HG02798 (cell line): ENCODE data around the gene CTNNA1.

ENCODE experiments used
- ATAC-seq: cut with Tn5 transposase; IDR thresholded peaks from one replicate; pipeline ENCODE4 v1.9.1; 2021; ENCODE audit warnings: mild to moderate bottlenecking; ENCODE audit not compliant: unreplicated experiment, poor library complexity

The CTNNA1 gene

GRCh38 chr5:138878437-138879235, 125.4 kb downstream of the CTNNA1 start:
- no peak for ATAC-seq

- ATAC-seq, result no peak
Observed at GRCh38 chr5:138883211-138883610, 130.0 kb downstream of the CTNNA1 start.

GRCh38 chr5:138884094-138884493, 130.9 kb downstream of the CTNNA1 start:
- no peak for ATAC-seq

- ATAC-seq, result no peak
Observed at GRCh38 chr5:138884554-138884953, 131.3 kb downstream of the CTNNA1 start.

GRCh38 chr5:138889994-138890393, 136.8 kb downstream of the CTNNA1 start:
- ATAC-seq, result no peak

DNA sequence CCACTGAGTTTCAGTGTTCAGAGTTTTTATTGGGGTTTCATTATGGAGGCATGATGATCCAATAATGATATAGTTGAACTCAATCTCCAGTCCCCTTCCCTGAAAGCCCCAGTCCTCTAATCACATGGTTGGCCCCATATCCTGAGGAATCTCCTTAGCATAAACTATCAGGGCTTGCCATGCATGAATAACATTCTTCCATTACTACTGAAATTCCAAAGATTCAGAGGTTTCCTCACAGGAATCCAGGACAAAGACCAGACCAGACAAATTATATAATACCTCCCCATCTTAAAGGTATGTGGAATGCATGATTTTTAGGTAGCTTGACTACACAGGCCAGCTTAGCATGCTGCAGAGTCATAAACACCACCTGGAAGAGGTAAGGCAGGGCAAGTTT, 137.4 kb downstream of the CTNNA1 start:
- no peak for ATAC-seq

DNA sequence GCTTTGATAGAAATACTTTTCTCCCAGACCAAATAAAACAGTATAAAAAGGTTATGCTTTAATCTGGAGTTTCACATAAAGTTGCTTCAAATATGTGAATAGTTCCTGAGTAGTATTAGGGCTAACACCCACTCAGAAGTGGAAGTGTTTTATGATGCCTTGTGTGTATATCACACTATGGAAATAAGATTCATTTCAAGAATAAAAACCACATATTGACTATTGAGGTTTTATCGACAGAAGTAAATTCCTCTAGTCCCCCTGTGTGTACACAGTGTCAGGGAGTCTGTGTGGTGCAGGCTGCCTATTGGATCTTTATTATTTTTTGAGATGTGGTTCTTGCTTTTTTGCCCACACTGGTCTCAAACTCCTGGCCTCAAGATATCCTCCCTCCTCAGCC, 142.7 kb downstream of the CTNNA1 start:
- ATAC-seq, result no peak

DNA sequence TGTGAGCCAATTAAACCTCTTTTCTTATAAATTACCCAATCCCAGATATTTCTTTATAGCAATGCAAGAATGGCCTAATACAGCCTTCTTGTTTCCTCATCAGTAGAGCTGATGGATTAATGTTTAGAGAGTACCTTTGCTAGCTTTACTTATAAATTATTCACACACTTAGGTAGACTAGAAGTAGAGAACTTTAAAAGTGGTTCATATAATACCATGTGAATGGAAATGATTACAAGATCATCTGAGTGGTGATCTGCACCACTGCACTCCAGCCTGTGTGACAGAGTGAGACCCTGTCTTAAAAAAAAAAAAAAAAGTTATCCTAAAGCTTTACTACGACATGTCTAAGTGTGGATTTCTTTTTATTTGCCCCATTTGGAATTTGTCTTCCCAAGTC, 145.1 kb downstream of the CTNNA1 start:
- no peak for ATAC-seq

DNA sequence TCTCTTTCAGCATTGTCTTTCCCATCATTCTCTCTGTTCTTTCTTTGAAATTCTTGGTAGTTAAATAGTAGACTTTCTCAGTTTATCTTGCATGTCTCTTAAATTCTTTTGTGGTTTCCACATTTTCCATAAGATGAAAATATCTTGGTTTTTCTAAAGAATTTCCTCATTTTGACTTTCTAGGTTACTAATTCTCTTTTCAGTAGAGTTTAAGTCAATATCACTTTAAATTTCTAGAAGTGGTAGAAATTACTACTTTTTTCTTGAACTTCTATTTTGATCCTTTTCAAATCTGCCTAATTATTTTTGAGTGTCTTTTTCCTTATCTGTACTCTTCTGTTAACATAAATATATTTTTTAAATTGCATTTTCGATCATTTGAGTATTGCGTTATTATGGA, 145.5 kb downstream of the CTNNA1 start:
- ATAC-seq, result no peak

- no peak for ATAC-seq
Observed at GRCh38 chr5:138900281-138900965, 147.2 kb downstream of the CTNNA1 start.

DNA sequence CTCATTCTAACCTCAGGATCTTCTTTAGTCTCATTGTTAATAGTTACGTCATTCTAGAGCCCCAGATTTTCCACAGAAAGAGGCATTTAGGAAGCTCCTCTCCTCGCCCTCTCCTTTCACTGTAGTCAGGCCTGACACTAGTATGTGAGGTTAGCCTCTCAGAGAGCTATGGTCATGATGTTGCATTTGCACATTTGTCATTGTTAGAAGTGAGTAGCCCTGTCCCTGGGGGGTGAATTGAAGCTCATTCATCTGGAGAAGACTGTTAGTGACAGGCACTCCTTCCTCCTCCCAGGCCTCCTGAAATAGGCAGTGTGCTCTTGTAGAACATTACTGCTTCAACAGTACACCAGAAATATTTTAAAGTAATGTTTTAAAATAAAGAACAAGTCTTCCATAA, 148.5 kb downstream of the CTNNA1 start:
- no peak for ATAC-seq

DNA sequence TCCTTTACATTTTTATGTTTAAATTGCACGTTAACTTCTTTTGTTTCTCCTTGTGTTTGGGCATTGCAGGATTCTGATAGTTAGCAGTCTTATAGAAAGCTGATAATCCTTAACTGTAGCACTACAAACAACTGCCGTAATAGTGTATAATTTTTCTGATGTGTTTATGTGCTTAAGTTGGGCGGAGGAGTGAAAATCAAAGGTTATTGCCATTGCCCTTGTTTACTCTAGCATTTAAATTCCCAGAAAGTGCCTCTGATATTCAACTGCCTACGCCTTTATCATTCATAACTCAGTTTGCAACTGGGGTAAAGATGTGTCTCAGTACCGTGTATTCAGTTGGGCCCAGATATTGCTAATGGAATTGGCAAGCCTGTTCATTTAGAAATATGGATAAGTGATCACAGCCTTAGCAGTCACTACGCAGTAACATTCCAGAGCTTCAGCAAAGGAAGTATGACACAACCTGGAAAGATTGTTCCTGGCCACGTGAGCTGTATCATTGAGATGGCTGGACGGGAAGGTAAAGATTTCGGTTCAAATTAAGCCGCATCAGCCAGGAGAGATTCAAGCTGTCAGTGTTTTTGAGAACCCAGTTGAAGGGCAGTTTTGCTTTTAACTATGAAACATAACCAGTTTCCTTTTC, 150.0 kb downstream of the CTNNA1 start:
- no peak for ATAC-seq

- ATAC-seq, result no peak
Observed at GRCh38 chr5:138905541-138905940, 152.3 kb downstream of the CTNNA1 start.

DNA sequence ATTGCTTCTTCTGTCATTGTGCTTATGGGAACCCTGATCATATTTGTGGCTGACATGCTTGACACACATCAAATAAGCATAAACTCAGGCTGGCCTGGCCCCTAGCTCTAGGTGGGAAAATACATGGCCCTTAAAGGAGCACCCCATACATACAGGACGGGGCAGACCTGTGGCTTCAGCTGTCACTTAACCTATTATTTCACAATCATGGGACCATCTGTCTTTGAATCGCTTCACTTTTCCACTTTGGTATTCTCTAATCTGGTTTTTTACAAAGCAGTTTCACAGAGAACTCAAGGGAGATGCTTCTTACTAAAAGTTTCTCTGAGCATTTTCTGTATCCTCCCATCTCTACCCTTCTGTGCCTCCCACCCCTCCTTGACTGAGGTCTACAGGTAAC, 156.5 kb downstream of the CTNNA1 start:
- ATAC-seq, result no peak

- no peak for ATAC-seq
Observed at GRCh38 chr5:138910546-138911185, 157.4 kb downstream of the CTNNA1 start.

GRCh38 chr5:138911441-138911840, 158.2 kb downstream of the CTNNA1 start:
- ATAC-seq, result no peak

- no peak for ATAC-seq
Observed at GRCh38 chr5:138912093-138912492, 158.9 kb downstream of the CTNNA1 start.

DNA sequence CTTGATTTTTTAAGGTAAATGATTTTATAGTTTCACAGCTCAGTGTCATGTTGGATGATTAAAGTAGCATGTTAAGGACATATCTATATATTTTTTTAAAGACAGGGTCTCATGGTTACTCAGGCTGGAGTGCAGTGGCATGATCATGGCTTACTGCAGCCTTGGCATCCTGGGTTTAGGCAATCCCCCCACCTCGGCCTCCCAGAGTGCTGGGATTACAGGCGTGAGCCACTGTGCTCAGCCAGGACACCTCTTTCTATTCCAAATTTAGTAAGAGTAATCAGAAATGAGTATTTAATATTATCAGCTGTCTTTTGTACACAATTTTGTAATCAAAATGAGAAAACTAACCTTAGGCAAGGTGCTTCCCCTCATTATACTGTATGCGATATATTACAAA, 160.5 kb downstream of the CTNNA1 start:
- no peak for ATAC-seq

DNA sequence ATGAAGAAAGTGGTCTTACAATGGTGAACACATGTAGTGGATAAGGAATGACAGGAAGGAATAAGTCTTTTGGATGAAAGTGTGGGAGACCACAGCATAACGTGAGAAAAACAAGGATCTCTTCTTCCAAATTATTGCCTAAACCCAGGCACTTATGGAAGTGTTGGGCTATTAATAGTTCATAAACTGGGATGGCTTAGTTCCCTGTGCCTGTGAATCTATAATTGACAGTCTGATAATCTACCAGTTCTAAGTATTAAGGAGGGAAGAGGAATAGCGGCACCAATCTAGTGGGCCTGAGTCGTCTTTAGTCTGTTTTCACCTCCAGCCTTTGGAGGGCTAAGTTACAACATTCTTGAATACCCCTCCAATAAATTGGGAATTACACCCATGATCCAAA, 161.1 kb downstream of the CTNNA1 start:
- ATAC-seq, result no peak

DNA sequence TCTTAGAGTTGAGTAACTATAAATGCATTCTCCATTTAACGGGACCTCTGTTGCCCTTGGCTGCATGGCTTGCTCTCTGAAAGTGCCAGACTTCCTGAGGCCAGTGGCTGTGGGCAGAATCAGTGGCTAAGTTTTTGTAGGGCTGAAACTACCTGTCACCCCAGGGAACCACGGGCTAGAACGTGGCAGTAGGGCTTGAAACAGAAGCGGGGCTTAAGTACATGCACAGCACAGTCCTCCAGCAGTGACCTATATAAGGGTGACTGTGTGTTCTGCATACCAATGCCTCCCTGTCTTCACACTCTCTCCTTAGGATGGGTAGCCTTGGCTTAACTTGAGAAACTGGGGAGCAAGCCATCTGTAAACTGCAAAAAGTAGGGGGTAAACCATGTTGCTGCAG, 165.5 kb downstream of the CTNNA1 start:
- no peak for ATAC-seq

DNA sequence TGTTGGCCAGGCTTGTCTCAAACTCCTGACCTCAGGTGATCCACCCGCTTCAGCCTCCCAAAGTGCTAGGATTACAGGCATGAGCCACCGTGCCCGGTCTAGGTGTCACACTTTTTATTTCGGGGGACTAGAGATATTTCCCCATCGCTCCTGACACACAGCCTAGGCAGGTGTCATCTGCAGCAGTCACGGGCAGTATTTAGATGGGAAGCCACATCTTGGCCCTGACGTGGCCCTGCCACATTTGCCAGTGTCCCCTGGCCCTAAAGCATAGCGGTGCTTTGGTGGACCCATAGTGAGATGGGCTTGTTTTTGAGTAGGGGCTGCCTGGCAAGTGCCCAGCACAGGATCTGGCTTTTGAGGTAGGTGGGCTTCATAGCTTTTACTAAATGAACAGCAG, 167.0 kb downstream of the CTNNA1 start:
- ATAC-seq, result no peak
